ENCODE measurements around the gene TMEM72. TPM values are rescaled to one million over a fixed set of nuclear protein-coding genes. Genes with fewer than 3 reads are reported as not detected.
A peak's percentile ranks its signal among the peaks of the same experiment; 100 is the strongest.

The TMEM72 gene
- total RNA-seq, 1 donor from 2014 or later: not detected

- ATAC-seq (ENCODE audit: low read depth): no peak
- intact Hi-C loops (cut with micrococcal nuclease): loop anchor here (2.0 kb wide), 2 partner anchors 67 to 301 kb away; partner anchors contain the start of gene ZNF22
- no peak for DNase-seq
- no peak overlapping the region for H3K27ac Mint-ChIP-seq
- CTCF ChIA-PET: interaction anchor here (0.6 to 4.6 kb wide), 14 partner anchors 11 to 74 kb away, joined by 3 to 60 read pairs (median 4); partner anchors contain the start of genes DEPP1 and ZNF22
- POLR2A ChIA-PET: interaction anchor here (0.7 to 2.8 kb wide), 5 partner anchors 30 to 68 kb away, joined by 3 to 12 read pairs (median 5); no protein-coding TSS in a partner anchor
- H3K9me3 Mint-ChIP-seq: no peaks in the 10 kb centered on the region
- H3K4me1 Mint-ChIP-seq: no peaks in the 10 kb centered on the region
- TF ChIP-seq CTCF (IDR thresholded peaks at IDR 0.05): no peak
- no peak overlapping the region for H3K4me3 Mint-ChIP-seq
- H3K27me3 Mint-ChIP-seq: no peaks in the 10 kb centered on the region
- no peaks in the 10 kb centered on the region for H3K36me3 Mint-ChIP-seq (ENCODE audit: low read depth)
Observed at GRCh38 chr10:44933451-44934321, 22.5 kb downstream of the TMEM72 start.

GRCh38 chr10:44934416-44935200 is 23.5 kb downstream of the TMEM72 start:
- Mint-ChIP-seq H3K36me3 (ENCODE audit: low read depth) (no peaks in the 10 kb centered on the region), H3K27ac (no peak overlapping the region), H3K4me1 (no peaks in the 10 kb centered on the region), H3K9me3 (no peaks in the 10 kb centered on the region), H3K27me3 (no peaks in the 10 kb centered on the region), H3K4me3 (no peak overlapping the region)
- ChIA-PET POLR2A (interaction anchor here (2.8 kb wide), 1 partner anchor 39 kb away, joined by 12 read pairs; no protein-coding TSS in a partner anchor), CTCF (interaction anchor here (1.4 to 4.6 kb wide), 4 partner anchors 12 to 44 kb away, joined by 3 to 60 read pairs (median 14); partner anchors contain the start of gene DEPP1)
- TF ChIP-seq CTCF (IDR thresholded peaks at IDR 0.05): no peak
- peak; percentile 9 for DNase-seq
- no peak for ATAC-seq (ENCODE audit: low read depth)
- intact Hi-C loops (cut with micrococcal nuclease): no loop called here

GRCh38 chr10:44935201-44935965 is 24.2 kb downstream of the TMEM72 start:
- no peaks in the 10 kb centered on the region for H3K9me3 Mint-ChIP-seq
- ChIA-PET CTCF (interaction anchor here (1.4 to 4.6 kb wide), 4 partner anchors 12 to 43 kb away, joined by 3 to 60 read pairs (median 14); partner anchors contain the start of gene DEPP1), POLR2A (no interaction called here)
- no peak for TF ChIP-seq CTCF (IDR thresholded peaks at IDR 0.05)
- no peak overlapping the region for H3K4me3 Mint-ChIP-seq
- no peaks in the 10 kb centered on the region for H3K4me1 Mint-ChIP-seq
- H3K36me3 Mint-ChIP-seq (ENCODE audit: low read depth): no peaks in the 10 kb centered on the region
- ATAC-seq (ENCODE audit: low read depth) (no peak), DNase-seq (no peak)
- intact Hi-C loops (cut with micrococcal nuclease): no loop called here
- no peaks in the 10 kb centered on the region for H3K27me3 Mint-ChIP-seq
- H3K27ac Mint-ChIP-seq: no peak overlapping the region

GRCh38 chr10:44935966-44936295 is 24.8 kb downstream of the TMEM72 start:
- Mint-ChIP-seq H3K4me1 (no peaks in the 10 kb centered on the region), H3K27ac (no peak overlapping the region), H3K9me3 (no peaks in the 10 kb centered on the region), H3K27me3 (no peaks in the 10 kb centered on the region), H3K4me3 (no peak overlapping the region), H3K36me3 (ENCODE audit: low read depth) (no peaks in the 10 kb centered on the region)
- DNase-seq (no peak), ATAC-seq (ENCODE audit: low read depth) (no peak)
- intact Hi-C loops (cut with micrococcal nuclease): no loop called here
- CTCF ChIA-PET: interaction anchor here (1.5 to 4.0 kb wide), 2 partner anchors 11 to 43 kb away, joined by 3 to 26 read pairs; partner anchors contain the start of gene DEPP1
- POLR2A ChIA-PET: no interaction called here
- TF ChIP-seq CTCF (IDR thresholded peaks at IDR 0.05): no peak

All from activated B cell treated with CpG ODN at 0.5 μM for 24 hours (primary cell).